Choroid plexus epithelial cell (primary cell): ENCODE data around the gene SQSTM1.

ENCODE experiments used
- DNase-seq: peaks from one replicate; pipeline ENCODE4 v3.0.0-alpha.2; 2010; ENCODE audit warnings: low read depth
- H3K4me3 ChIP-seq: 2 replicates; pipeline ENCODE4 v1.5.1; 2011; ENCODE audit warnings: low read depth, mild to moderate bottlenecking, control low read depth, low read length, moderate library complexity
- TF ChIP-seq, protein P1 (sequence below): conservative IDR thresholded peaks from 2 replicates; pipeline ENCODE4 v1.5.1; 2011; ENCODE audit warnings: low read depth, mild to moderate bottlenecking, control low read depth, inconsistent platforms, low read length, moderate library complexity

Gene SQSTM1

DNA sequence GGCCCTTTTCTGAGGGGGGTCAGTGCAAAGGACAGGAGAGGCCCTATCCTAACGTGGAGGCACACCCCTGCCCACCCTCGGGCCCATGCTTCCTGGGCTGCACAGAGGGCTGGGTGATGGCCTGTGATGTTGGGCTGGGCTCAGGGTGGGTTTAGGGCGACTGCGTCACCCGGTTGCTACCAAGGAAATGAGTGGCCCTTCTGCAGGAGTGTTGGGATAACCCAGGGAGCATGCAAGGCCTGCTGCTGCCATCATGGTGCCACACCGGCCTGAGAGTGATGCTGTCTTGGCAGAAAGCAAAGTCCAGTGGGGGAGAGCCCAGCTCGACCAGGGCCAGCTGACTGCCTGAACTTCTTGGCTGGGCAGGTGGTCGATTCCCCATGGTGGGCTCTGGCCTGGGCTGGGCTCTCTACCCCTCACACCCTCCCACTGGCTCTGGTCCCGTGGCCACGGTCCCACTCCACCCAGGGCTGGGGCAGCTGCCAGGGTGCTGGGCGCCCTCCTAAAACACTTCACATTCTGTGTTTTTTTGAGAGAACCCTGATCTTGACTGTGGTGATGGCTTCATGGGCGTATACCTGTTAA is 59.5 kb downstream of the SQSTM1 start:
- no peak overlapping the region for H3K4me3 ChIP-seq
- DNase-seq: no peak
- TF ChIP-seq, protein P1, sequence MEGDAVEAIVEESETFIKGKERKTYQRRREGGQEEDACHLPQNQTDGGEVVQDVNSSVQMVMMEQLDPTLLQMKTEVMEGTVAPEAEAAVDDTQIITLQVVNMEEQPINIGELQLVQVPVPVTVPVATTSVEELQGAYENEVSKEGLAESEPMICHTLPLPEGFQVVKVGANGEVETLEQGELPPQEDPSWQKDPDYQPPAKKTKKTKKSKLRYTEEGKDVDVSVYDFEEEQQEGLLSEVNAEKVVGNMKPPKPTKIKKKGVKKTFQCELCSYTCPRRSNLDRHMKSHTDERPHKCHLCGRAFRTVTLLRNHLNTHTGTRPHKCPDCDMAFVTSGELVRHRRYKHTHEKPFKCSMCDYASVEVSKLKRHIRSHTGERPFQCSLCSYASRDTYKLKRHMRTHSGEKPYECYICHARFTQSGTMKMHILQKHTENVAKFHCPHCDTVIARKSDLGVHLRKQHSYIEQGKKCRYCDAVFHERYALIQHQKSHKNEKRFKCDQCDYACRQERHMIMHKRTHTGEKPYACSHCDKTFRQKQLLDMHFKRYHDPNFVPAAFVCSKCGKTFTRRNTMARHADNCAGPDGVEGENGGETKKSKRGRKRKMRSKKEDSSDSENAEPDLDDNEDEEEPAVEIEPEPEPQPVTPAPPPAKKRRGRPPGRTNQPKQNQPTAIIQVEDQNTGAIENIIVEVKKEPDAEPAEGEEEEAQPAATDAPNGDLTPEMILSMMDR: no peak

DNA sequence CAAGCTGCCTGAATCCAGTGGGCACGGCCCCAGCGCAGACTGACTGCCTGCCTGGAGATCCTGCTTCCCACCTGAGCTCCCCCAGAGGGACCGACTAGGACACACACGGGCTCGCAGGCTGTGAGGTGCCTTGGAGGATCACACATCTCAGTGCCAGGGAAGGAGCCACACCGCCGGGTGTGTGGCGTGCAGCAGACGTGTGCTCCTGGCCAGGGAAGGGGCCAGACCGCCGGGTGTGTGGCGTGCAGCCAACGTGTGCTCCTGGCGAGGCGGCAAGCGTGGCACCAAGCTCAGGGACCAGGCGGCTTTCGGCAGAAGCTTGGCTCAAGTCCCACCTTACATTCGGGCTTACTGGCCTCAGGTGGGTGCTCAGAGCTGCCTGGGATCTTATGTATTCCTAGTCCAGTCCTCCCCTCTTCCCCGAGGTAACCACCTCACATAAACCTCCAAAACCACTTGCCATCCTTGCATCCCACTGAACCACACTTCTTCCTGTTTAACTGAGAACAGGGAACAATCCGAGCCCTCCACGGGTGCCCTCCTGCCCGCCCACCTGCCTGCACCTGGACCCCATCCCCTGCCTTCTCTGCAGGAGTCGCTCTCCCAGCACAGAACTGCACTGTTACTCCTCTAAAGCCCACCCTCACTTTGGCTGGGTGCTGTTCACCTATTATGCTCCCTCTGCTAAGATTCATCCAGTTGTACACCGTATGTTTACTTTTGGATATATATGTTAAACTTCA is 60.3 kb downstream of the SQSTM1 start:
- no peak for DNase-seq
- TF ChIP-seq, protein P1: no peak
- no peak overlapping the region for H3K4me3 ChIP-seq

DNA sequence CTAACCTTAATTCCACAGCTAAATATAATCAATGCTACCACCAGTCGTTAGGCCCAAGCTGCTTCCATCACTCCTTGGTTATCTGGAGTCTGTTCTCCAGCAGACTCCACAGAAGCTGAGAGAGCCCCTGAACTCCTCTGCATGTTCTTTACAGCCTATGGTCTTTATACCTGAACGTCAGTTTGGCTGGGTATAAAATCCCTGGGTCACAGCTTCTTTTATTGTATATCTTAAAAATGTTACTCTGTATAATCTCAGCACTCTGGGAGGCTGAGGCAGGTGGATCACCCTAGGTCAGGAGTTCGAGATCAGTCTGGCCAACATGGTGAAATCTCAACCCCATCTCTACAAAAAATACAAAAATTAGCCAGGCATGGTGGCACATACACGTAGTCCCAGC is 61.6 kb downstream of the SQSTM1 start:
- H3K4me3 ChIP-seq: no peak overlapping the region
- TF ChIP-seq, protein P1: no peak
- no peak for DNase-seq

DNA sequence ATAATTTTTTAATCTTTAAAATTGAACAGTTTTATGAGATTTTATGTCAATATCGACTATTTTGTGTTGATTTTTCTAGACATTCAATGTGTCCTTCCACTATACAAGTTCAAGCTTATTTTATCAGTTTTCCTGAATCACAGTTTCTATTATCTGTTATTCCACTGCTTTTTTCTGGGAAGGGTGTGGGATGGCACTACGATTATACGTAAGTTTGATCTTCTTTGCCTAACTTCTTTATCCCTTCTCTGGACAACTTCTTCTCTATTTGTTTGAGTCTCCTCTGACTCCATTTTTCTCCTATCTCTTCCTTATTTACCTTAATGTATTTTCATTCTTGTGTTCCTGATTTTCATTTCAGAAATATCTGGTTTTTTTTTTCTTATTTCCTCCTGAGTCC is 62.5 kb downstream of the SQSTM1 start:
- no peak for DNase-seq
- TF ChIP-seq, protein P1: no peak
- no peak overlapping the region for H3K4me3 ChIP-seq

DNA sequence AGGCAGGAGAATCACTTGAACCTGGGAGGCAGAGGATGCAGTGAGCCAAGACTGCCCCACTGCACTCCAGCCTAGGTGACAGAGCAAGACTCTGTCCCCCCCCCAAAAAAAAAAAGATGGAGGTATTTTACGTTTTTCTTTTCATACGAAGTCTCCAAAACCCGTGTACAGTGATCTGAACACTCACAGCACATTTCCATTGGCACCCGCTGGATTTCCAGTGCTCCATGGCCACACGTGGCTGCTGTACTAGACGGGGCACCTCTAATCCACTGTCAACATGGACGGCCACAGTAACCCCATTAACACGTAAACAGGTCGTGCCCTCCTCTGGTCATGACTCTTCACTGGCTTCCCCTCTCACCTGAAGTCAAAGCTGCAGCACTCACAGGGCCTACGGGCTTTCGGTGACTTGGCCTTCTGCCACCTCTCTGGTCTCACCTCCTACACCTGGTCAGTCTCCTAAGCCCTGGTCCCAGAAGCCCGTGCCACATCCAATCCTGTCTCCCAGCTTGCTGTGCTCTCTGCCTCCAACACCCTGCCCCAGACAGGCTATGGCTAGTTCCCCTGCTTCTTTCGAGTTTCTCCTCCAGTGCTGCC is 64.9 kb downstream of the SQSTM1 start:
- H3K4me3 ChIP-seq: no peak overlapping the region
- TF ChIP-seq, protein P1: no peak
- DNase-seq: no peak

DNA sequence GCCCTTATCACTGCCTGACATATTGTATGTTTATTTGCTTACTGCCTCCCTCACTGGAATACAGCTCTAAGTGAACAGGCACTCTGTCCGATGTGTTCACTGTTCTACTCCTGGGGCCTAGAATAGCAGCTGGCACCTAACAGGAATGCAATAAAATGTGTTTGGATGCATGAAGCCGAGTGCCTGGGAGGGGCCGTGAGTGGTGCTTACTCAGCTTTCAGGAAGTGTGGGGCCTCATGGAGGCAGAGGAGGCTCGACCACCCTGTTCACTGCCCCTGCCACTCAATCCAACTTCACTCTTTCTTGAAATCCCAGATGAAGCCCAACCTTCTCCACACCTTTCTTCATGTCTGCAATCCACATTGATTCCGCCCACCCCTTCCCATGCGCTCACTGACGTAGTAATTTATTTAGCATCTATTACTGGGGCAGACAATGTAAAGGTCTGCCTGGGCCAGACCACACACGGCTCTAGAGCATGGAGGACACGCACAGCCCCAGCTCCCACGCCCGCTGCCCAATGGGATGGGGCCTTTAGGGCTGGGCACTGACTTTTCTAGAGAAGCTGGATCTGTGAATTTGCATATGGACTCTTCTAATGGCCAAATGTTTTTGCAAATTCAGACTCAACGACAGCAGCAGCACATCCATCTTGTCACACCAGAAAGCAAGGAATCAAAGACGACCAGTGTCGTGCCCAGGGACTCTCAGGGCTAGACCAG is 65.6 kb downstream of the SQSTM1 start:
- no peak for DNase-seq
- TF ChIP-seq, protein P1: no peak
- no peak overlapping the region for H3K4me3 ChIP-seq
